NCI-H345 treated with DMSO at 0.1 percent for 48 hours (cell line): ENCODE results near the gene OPTN.
"Not testable (repeated sequence)": the region's sequence is repeated elsewhere in the genome, so short reads cannot be mapped to it uniquely, and the experiment has no call there.

ENCODE experiments used
- DNase-seq: peaks from one replicate; lab custom pipeline; 2025; ENCODE audit not compliant: unreplicated experiment; lab: John Stamatoyannopoulos, UW

OPTN gene

GRCh38 chr10:13099666-13100348 is at the start of gene OPTN:
OPTN (plus strand) TSS chr10:13100163; CDS start chr10:13109123, 8,960 bp downstream.
- peak; percentile 75 for DNase-seq

- DNase-seq = peak; percentile 45
Measured at GRCh38 chr10:13051126-13051694, 48.8 kb upstream of the OPTN start.

GRCh38 chr10:13053208-13053607 is 46.8 kb upstream of the OPTN start:
- DNase-seq = not testable (repeated sequence)

GRCh38 chr10:13053794-13054462 is 46.0 kb upstream of the OPTN start:
- DNase-seq = peak; percentile 25

GRCh38 chr10:13054844-13055243 is 45.1 kb upstream of the OPTN start:
- DNase-seq = no peak

GRCh38 chr10:13056456-13057077 is 43.4 kb upstream of the OPTN start:
- DNase-seq = no peak

- no peak for DNase-seq
Measured at GRCh38 chr10:13062803-13063202, 37.2 kb upstream of the OPTN start.

- DNase-seq = no peak
Measured at GRCh38 chr10:13066527-13066926, 33.4 kb upstream of the OPTN start.

GRCh38 chr10:13067431-13067830 is 32.5 kb upstream of the OPTN start:
- no peak for DNase-seq

- no peak for DNase-seq
Measured at GRCh38 chr10:13068071-13068470, 31.9 kb upstream of the OPTN start.

GRCh38 chr10:13068484-13068883 is 31.5 kb upstream of the OPTN start:
- DNase-seq = no peak

- DNase-seq = no peak
Measured at GRCh38 chr10:13072339-13072738, 27.6 kb upstream of the OPTN start.

- DNase-seq = peak; percentile 55
Measured at GRCh38 chr10:13074563-13075451, 25.2 kb upstream of the OPTN start.

- DNase-seq = no peak
Measured at GRCh38 chr10:13078912-13079775, 20.8 kb upstream of the OPTN start.

GRCh38 chr10:13079776-13080050 is 20.2 kb upstream of the OPTN start:
- DNase-seq = no peak

- DNase-seq = no peak
Measured at GRCh38 chr10:13080643-13081042, 19.3 kb upstream of the OPTN start.

- not testable (repeated sequence) for DNase-seq
Measured at GRCh38 chr10:13083700-13084099, 16.3 kb upstream of the OPTN start.

- DNase-seq = no peak
Measured at GRCh38 chr10:13086056-13086455, 13.9 kb upstream of the OPTN start.

- no peak for DNase-seq
Measured at GRCh38 chr10:13087601-13087985, 12.4 kb upstream of the OPTN start.

- DNase-seq = no peak
Measured at GRCh38 chr10:13087986-13088618, 11.9 kb upstream of the OPTN start.
